Middle frontal gyrus (tissue), 1 donor: ENCODE measurements around the gene CA12.
"Not testable (repeated sequence)": the region's sequence is repeated elsewhere in the genome, so short reads cannot be mapped to it uniquely, and the experiment has no call there.

Experiments used
- DNase-seq: peaks from one replicate; pipeline ENCODE4 v3.0.0-alpha.2; 2015; ENCODE audit warnings: low spot score; ENCODE audit errors: extremely low spot score

Gene CA12

DNA sequence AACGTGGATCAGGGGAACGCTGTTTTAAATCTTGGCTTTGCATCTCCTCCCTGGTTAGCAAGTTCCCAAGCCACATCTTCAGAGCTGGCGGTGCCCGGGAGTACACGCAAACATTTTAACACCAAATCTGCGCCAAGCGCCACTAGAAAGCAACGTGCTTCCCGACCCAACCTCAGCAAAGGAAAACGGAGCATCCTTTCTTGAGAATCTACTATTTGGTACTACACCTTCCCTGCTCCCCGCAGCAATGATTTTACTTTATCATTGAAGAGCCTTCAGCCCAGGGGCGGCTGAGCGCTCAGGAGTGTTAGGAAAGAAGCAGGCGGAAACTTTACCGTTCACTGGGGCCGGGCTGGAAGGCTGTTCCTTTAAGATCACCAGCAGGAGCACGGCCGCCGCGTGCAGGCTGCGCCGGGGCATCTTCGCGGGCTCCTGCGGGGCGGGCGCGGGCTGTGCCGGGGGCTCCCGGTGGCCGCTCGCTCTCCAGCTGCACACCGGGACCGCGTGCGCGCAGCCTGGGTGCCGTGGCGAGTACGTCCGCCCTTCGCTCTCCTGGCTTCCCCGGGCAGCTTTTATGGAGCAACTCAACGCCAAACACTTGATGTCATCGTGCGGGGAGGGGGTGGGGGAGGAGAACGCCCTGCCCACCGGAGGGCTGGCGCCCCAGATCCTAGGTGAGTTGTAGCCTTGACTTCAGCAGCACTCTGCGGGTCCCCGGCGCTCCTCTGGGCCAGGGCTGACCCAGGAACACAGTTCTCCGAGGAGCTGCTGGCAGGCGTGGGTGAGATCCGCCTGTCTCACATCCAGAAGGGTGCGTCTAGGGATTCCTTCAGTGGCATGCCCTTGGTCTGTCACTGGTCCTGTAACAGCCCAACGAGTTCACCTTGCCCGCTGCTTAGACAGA is at the start of gene CA12:
Gene CA12 (minus strand): TSS at position 546 of the 904 bp plus-strand sequence. CDS start 126 bp downstream, at position 420.
- no peak for DNase-seq

DNA sequence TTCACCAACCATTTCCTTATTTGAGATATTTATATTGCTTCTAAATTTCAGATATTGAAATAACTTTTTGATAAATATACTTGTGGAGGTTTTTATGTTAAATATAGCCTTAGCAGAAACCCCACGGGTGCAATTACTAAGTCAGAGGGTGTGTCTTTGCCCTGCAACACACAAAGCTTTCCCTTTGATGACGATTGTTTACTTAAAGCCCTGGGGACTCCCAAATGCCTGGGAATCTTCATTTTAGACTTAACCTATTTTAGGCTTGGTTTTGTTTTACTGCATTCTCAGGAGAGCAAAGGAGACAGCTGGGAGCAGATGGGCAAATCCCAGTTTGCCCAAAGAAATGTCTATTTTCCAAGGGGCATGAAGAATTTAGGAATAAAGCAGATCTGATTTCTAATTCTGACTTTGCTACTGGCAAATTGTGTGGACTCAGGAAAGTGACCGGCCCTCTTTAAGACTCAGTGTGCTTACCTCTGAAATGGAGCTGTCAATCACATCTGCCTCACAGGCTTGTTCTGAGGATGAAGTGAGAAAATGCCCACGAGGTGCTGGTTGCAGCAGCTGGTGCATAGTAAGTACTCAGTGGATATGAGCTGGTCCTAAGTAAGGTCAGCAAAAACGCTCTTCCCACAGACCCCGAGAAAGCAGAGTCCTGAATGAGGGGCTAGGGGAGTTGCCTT is 49.3 kb upstream of the CA12 start:
- DNase-seq: no peak

DNA sequence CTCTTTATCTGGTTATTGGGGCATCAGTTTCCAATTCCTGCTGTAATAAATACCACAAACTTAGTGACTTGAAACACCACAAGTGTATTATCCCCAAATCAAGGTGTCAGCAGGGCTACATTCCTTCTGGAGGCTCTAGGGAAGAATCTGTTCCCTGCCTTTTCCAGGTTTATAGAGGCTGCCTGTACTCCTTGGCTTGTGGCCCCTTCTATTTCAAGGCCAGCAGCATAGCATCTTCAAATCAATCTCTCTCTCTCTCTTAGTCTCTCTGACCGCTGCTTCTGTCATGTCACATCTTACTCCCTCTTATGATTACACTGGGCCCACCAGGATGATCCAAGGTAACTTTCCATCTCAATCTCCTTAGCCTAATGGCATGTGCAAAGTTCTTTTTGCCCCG is 44.9 kb upstream of the CA12 start:
- no peak for DNase-seq

DNA sequence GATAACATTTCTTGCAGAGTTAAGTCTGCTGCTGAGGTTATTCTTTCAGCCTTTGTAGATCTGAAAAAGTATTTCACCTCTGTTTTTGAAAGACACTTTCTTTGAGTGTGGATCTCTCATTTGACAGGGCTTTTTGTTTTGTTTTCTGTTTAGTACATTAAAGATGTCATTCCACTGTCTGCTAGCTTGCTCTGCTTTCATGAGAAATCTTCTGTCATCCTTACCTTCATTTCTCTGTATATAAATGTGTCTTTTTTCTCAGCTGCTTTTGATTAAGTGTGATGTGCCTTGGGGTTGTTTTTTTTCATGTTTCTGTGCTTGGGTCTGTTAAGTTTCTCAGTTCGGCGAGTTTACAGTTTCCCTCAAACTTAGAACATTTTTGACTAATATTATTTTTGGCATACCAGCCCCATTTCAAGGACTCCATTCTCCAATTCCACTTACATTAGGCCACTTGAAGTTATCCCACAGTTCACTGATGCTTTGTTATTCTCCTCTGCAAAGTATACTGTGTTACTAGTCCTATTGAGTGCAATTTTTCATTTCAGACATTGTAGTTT is 43.9 kb upstream of the CA12 start:
- no peak for DNase-seq

GRCh38 chr15:63422891-63423590 is 41.4 kb upstream of the CA12 start:
- no peak for DNase-seq

DNA sequence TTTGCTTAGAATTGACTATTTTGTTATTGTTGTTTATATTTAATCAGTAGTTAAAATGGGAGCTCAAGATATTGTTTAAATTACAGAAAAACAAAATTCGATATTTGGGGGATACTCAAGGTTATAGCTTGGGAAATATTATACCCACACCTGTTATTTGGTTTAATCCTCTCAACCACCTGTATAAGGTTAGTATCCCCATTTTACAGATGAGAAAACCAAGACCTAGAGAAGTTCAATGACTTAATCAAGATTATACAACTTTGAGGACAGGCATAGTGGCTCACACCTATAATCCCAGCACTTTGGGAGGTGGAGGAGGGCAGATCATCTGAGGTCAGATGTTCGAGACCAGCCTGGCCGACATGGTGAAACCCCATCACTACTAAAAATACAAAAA is 39.8 kb upstream of the CA12 start:
- DNase-seq: no peak

DNA sequence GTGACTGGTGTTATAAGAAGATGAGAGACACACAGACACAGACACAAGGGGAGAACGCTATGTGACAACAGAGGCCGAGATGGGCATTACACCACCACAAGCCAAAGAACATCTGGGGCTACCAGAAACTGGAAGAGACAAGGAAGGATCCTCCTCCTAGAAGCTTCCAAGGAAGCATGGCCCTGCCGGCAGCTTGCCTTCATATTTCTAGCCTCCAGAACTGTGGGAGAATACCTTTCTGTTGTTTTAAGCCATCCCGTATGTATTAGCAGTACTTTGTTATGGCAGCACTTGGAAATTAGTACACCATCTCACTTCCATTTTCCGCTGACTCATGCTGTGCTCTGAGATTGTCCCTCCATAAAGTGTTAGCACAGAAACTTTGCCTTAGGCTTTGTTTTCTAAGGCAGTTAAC is 38.7 kb upstream of the CA12 start:
- DNase-seq: no peak

GRCh38 chr15:63418811-63419210 is 37.2 kb upstream of the CA12 start:
- no peak for DNase-seq

- DNase-seq: no peak
These were observed 36.1 kb upstream of the CA12 start for GRCh38 chr15:63417721-63418120.

- not testable (repeated sequence) for DNase-seq
These were observed 35.6 kb upstream of the CA12 start for GRCh38 chr15:63417274-63417673.

DNA sequence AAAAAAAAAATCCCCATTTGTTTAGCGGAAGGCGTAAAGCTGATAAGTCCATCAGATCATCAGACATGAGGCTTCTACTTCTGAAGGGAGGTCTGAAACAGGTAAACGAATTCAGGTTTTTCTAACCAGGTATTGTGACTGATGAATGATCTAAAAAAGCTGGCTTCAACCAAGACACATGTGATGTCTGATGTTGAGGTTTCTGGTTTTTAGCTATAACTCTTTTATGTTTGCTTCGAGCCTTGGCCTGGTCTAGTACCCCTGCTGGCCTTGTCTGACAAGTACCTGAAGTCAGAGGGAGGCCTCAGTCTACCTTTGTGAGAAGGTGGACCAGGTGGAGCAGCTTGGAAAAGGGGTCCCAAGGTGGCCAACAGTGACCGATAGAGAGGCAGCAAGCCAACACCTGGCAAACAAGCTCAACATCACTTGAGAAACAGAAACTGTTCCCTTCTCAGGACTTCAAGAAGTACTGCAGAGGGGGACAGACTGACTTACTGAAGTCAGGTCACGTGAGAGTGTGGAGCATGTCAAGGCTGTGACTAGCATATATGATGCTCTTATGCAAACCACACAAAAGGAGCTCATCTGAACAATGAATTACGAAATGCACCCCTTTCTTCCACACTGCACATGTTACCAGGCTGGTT is 33.0 kb upstream of the CA12 start:
- DNase-seq: no peak

DNA sequence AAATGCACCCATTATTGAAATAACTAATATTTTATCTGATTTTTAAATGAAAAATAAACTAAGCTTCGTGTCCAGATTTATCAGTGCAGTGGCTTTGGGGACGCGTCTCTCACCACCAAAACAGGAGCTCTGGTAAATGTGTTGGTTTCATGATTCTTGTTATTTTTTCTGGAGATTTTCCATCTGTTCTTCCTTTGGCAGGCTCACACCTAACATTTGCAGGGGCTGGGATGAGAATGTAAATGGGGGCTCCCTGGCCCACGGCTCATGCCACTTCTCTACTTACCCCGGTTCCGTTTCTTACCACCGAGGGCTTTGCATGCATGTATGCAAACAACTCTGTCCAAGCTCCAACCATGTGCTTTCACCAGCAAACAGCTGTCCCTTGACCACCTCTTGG is 30.9 kb upstream of the CA12 start:
- no peak for DNase-seq

DNA sequence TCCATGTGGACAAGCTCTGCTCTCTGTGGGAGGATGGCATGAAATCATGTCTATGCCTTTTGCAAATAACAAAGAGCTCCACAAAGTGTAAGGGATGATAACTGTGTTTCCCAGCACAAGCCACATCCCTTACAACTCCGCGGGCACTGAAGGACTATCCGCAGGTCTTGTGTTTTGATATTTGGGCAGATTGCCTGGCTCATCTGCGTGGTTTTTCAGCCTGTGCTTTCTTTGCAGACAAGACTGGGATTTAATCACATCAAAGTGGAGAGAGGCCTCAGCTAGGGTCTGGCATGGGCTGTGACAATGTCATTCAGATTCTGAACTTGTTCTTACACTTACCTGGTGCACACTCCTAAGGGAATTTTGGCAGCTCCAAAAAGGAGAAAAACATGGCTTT is 30.2 kb upstream of the CA12 start:
- DNase-seq: no peak

- DNase-seq: no peak
These were observed 27.5 kb upstream of the CA12 start for GRCh38 chr15:63409179-63409578.

- no peak for DNase-seq
These were observed 26.9 kb upstream of the CA12 start for GRCh38 chr15:63408524-63408923.

- DNase-seq: no peak
These were observed 26.0 kb upstream of the CA12 start for GRCh38 chr15:63407612-63408011.

GRCh38 chr15:63405683-63406390 is 24.2 kb upstream of the CA12 start:
- no peak for DNase-seq

DNA sequence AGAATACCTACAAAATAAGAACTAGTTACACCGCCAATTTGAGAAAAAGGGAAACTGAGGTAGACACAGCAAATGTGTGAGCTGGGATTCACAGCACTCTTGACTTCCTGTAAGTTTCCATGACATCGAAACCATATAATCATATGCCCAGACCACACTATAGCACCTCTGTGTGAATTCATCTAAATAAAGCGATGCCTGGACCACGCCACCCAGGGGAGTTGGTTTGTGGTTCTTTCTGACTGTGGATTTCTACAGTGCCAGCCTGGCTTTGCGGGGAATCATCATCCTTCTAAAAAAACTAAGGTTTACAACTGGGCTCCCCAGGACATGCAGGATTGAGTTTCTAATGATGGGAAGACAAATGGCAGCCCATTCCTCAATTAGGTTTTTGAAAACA is 23.5 kb upstream of the CA12 start:
- no peak for DNase-seq

DNA sequence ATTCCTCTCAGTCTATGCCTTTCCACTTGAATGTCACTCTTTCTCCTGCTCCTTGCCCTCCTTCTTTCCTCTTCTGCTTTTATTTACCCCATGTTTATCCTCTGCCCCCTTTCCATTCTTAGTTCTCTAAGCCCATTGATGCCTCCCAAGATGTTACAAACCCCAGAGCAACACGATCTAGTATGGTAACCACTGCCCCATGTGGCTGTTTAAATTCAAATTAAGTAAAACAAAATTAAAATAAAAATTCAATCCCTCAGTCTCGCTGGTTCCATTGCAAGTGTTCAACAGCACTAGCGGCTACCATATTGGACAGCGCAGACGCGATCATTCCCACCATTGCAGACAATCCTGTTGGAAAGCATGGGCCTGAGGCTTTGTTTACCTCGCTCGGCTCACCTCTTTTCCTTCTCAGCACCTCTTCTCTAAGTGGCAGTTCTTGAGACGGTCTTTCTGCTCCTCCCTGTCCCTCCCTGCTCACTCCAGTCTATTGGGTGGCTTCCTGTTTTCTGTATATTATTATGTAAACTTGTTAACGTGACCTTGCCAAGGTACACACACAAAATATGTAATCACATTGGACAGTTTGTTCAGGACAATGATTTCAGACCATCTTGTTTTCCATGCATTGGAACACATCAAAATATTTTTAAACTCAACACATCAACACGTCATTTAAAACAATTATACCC is 21.8 kb upstream of the CA12 start:
- DNase-seq: no peak
